Activated CD8-positive, alpha-beta memory T cell treated with anti-CD3 and anti-CD28 coated beads, Interleukin-2, amount 10 ng/mL, durations not matched to agents 7 days and 5 days (primary cell): Measurements from ENCODE around the gene SHISA7. TPM values are rescaled to one million over a fixed set of nuclear protein-coding genes. Genes with fewer than 3 reads are reported as not detected.

Source experiments
- ATAC-seq: fragments of 150-1000 bp; cut with Tn5 transposase; one replicate; pipeline ENCODE4 v1.10.0; 2021; ENCODE audit warnings: moderate library complexity
- CTCF ChIA-PET: fragments of 350-600 bp; sonication (Branson Sonifier 250); formaldehyde crosslinking; loops from one replicate; lab custom pipeline; 2021; ENCODE audit warnings: antibody characterized with exemption; lab: Charles Lee
- DNase-seq: peaks from one replicate; pipeline ENCODE4 v3.0.0-alpha.2; 2020
- H3K27ac Mint-ChIP-seq: one replicate; pipeline ENCODE4 v1.8.0; 2021; ENCODE audit warnings: mild to moderate bottlenecking, mixed read lengths
- H3K27me3 Mint-ChIP-seq: one replicate; pipeline ENCODE4 v1.8.0; 2021; ENCODE audit warnings: mixed read lengths
- H3K36me3 Mint-ChIP-seq: one replicate; pipeline ENCODE4 v1.8.0; 2021; ENCODE audit warnings: mild to moderate bottlenecking, mixed read lengths
- H3K4me1 Mint-ChIP-seq: one replicate; pipeline ENCODE4 v1.8.0; 2021; ENCODE audit warnings: mixed read lengths
- H3K4me3 Mint-ChIP-seq: one replicate; pipeline ENCODE4 v1.8.0; 2021; ENCODE audit warnings: mild to moderate bottlenecking, moderate library complexity, mixed read lengths
- H3K9me3 Mint-ChIP-seq: one replicate; pipeline ENCODE4 v1.8.0; 2022; ENCODE audit warnings: low read depth, mixed read lengths
- total RNA-seq, 2 experiments: library from RNA; stranded (reverse); gene quantifications; one replicate each; pipeline ENCODE4 v1.2.3, GENCODE V29; 2021

Gene SHISA7
- total RNA-seq = not detected

GRCh38 chr19:55443045-55443823, at the start of gene SHISA7:
SHISA7 (minus strand) TSS chr19:55443300; CDS start chr19:55442863, 437 bp downstream.
- H3K4me1 Mint-ChIP-seq = peaks cover 13% of the 10 kb centered on the region
- H3K4me3 Mint-ChIP-seq = no peak within 1 kb of the TSS
- ATAC-seq (no peak), DNase-seq (no peak)
- H3K27me3 Mint-ChIP-seq = peaks cover 60% of the 10 kb centered on the region
- H3K9me3 Mint-ChIP-seq = no peaks in the 10 kb centered on the region
- no peaks in the 10 kb centered on the region for H3K36me3 Mint-ChIP-seq
- CTCF ChIA-PET = no interaction called here
- H3K27ac Mint-ChIP-seq = no peak within 1 kb of the TSS

- no peak for ATAC-seq
- H3K4me1 Mint-ChIP-seq = no peaks in the 10 kb centered on the region
These were observed 49.4 kb upstream of the SHISA7 start for GRCh38 chr19:55492362-55492944.

GRCh38 chr19:55491546-55492360, 48.7 kb upstream of the SHISA7 start:
- Mint-ChIP-seq H3K27ac (no peak overlapping the region), H3K4me3 (no peak overlapping the region), H3K27me3 (peaks cover 5% of the 10 kb centered on the region), H3K9me3 (no peaks in the 10 kb centered on the region), H3K4me1 (no peaks in the 10 kb centered on the region), H3K36me3 (no peaks in the 10 kb centered on the region)
- CTCF ChIA-PET = interaction anchor here (1.3 to 6.4 kb wide), 3 partner anchors 13 to 351 kb away, joined by 3 to 45 read pairs (median 4); no protein-coding TSS in a partner anchor
- DNase-seq (no peak), ATAC-seq (no peak)

More at GRCh38 chr19:55492362-55492944, 49.4 kb upstream of the SHISA7 start:
- Mint-ChIP-seq H3K9me3 (no peaks in the 10 kb centered on the region), H3K4me3 (no peak overlapping the region), H3K27me3 (peaks cover 5% of the 10 kb centered on the region), H3K27ac (no peak overlapping the region), H3K36me3 (no peaks in the 10 kb centered on the region)
- CTCF ChIA-PET = interaction anchor here (0.8 to 6.4 kb wide), 4 partner anchors 9 to 191 kb away, joined by 3 to 45 read pairs (median 3); no protein-coding TSS in a partner anchor
- DNase-seq = no peak

GRCh38 chr19:55490478-55491432, 47.7 kb upstream of the SHISA7 start:
- peaks cover 5% of the 10 kb centered on the region for H3K4me1 Mint-ChIP-seq

GRCh38 chr19:55489711-55490477, 46.8 kb upstream of the SHISA7 start:
- CTCF ChIA-PET = interaction anchor here (1.0 to 6.4 kb wide), 2 partner anchors 15 to 116 kb away, joined by 3 to 45 read pairs; no protein-coding TSS in a partner anchor
- no peak for DNase-seq
- Mint-ChIP-seq H3K4me3 (no peak overlapping the region), H3K27me3 (peaks cover 5% of the 10 kb centered on the region), H3K27ac (no peak overlapping the region), H3K4me1 (peaks cover 5% of the 10 kb centered on the region), H3K9me3 (no peaks in the 10 kb centered on the region), H3K36me3 (no peaks in the 10 kb centered on the region)
- ATAC-seq = no peak

More at GRCh38 chr19:55490478-55491432, 47.7 kb upstream of the SHISA7 start:
- ATAC-seq (no peak), DNase-seq (no peak)
- Mint-ChIP-seq H3K36me3 (no peaks in the 10 kb centered on the region), H3K27me3 (peaks cover 5% of the 10 kb centered on the region), H3K9me3 (no peaks in the 10 kb centered on the region), H3K27ac (no peak overlapping the region), H3K4me3 (no peak overlapping the region)
- CTCF ChIA-PET = interaction anchor here (1.3 to 6.4 kb wide), 2 partner anchors 14 to 350 kb away, joined by 4 to 45 read pairs; no protein-coding TSS in a partner anchor

- no peak overlapping the region for H3K4me3 Mint-ChIP-seq
- no peak for ATAC-seq
- H3K27ac Mint-ChIP-seq = no peak overlapping the region
- peaks cover 5% of the 10 kb centered on the region for H3K27me3 Mint-ChIP-seq
- peaks cover 6% of the 10 kb centered on the region for H3K4me1 Mint-ChIP-seq
- CTCF ChIA-PET = interaction anchor here (1.0 to 6.4 kb wide), 2 partner anchors 15 to 117 kb away, joined by 3 to 45 read pairs; no protein-coding TSS in a partner anchor
- DNase-seq = no peak
- no peaks in the 10 kb centered on the region for H3K9me3 Mint-ChIP-seq
- no peaks in the 10 kb centered on the region for H3K36me3 Mint-ChIP-seq
These were observed 46.0 kb upstream of the SHISA7 start for GRCh38 chr19:55488986-55489710.

GRCh38 chr19:55487924-55488687, 45.0 kb upstream of the SHISA7 start, which contains the start of gene SSC5D:
SSC5D (plus strand) TSS chr19:55488436; CDS start chr19:55488590, 154 bp downstream.
- Mint-ChIP-seq H3K9me3 (no peaks in the 10 kb centered on the region), H3K4me3 (no peak within 1 kb of the TSS), H3K36me3 (no peaks in the 10 kb centered on the region), H3K27ac (no peak within 1 kb of the TSS), H3K27me3 (peaks cover 3% of the 10 kb centered on the region), H3K4me1 (peaks cover 6% of the 10 kb centered on the region)
- CTCF ChIA-PET = interaction anchor here (1.0 to 4.2 kb wide), 2 partner anchors 16 to 347 kb away, joined by 5 to 42 read pairs; no protein-coding TSS in a partner anchor
- no peak for ATAC-seq
- no peak for DNase-seq

GRCh38 chr19:55486971-55487923, 44.1 kb upstream of the SHISA7 start:
- Mint-ChIP-seq H3K27ac (no peak overlapping the region), H3K36me3 (peaks cover 2% of the 10 kb centered on the region), H3K4me1 (peaks cover 6% of the 10 kb centered on the region), H3K4me3 (no peak overlapping the region), H3K9me3 (no peaks in the 10 kb centered on the region), H3K27me3 (no peaks in the 10 kb centered on the region)
- DNase-seq = no peak
- CTCF ChIA-PET = interaction anchor here (0.7 to 5.2 kb wide), 5 partner anchors 10 to 346 kb away, joined by 3 to 42 read pairs (median 5); partner anchors contain the start of gene ZNF628
- ATAC-seq = peak; percentile 20

GRCh38 chr19:55486043-55486970, 43.2 kb upstream of the SHISA7 start:
- no peak for DNase-seq
- peak overlapping the region; percentile 73 for H3K4me3 Mint-ChIP-seq
- CTCF ChIA-PET = interaction anchor here (0.7 to 5.2 kb wide), 7 partner anchors 10 to 345 kb away, joined by 3 to 42 read pairs (median 5); partner anchors contain the start of gene ZNF628
- H3K27me3 Mint-ChIP-seq = no peaks in the 10 kb centered on the region
- peaks cover 2% of the 10 kb centered on the region for H3K36me3 Mint-ChIP-seq
- H3K4me1 Mint-ChIP-seq = peaks cover 6% of the 10 kb centered on the region
- peak overlapping the region; percentile 59 for H3K27ac Mint-ChIP-seq
- no peaks in the 10 kb centered on the region for H3K9me3 Mint-ChIP-seq
- ATAC-seq = no peak
